A549 (cell line): ENCODE measurements around the gene GSAP. TPM values are rescaled to one million over a fixed set of nuclear protein-coding genes. Genes with fewer than 3 reads are reported as not detected.

ENCODE experiments used
- ATAC-seq, 2 experiments: fragments of 200-7000 bp in 1 of 2; fragments of >200 bp in 1 of 2; cut with Nextera tagmentation in 1 of 2; cut with Tn5 transposase in 1 of 2; 3 replicates each; pipeline versions ENCODE4 v1.8.0 to v1.9.1; 2018 to 2020; ENCODE audit warnings: mild to moderate bottlenecking in 1 of 2, moderate library complexity in 1 of 2
- CTCF ChIA-PET: fragments of 300-600 bp; sonication (Branson Sonifier 250); formaldehyde crosslinking; extraction: SDS; loops from one replicate; lab custom pipeline; 2021; ENCODE audit warnings: antibody characterized with exemption, inconsistent platforms; lab: Yijun Ruan, JAX
- POLR2A ChIA-PET: fragments of 350-600 bp; formaldehyde crosslinking; extraction: SDS; loops from one replicate; lab custom pipeline; 2021; ENCODE audit warnings: antibody characterized with exemption, inconsistent platforms; lab: Yijun Ruan, JAX
- DNase-seq, 2 experiments: peaks; one replicate each; pipeline versions ENCODE4 v3.0.0 to v3.0.0-alpha.2; 2011 to 2016; ENCODE audit warnings: low read depth in 1 of 2, low spot score in 1 of 2
- FAIRE-seq: peaks from 2 replicates; lab custom pipeline; 2011; peaks lifted over from hg19 to GRCh38; lab: Jason Lieb, UNC
- H3K27ac ChIP-seq, 2 experiments: fragments of >200 bp; sonication (Bioruptor Twin); formaldehyde crosslinking; 3 replicates each; pipeline ENCODE4 v1.5.1; 2016 to 2017
- H3K4me1 ChIP-seq: fragments of >200 bp; sonication (Bioruptor Twin); formaldehyde crosslinking; 3 replicates; pipeline ENCODE4 v1.6.1; 2016
- H3K4me2 ChIP-seq: fragments of >200 bp; sonication (Bioruptor Twin); formaldehyde crosslinking; 3 replicates; pipeline ENCODE4 v1.6.1; 2016
- H3K4me3 ChIP-seq: fragments of >200 bp; sonication (Bioruptor Twin); formaldehyde crosslinking; 3 replicates; pipeline ENCODE4 v1.5.1; 2016
- H3K9me3 ChIP-seq: fragments of >200 bp; sonication (Bioruptor Twin); formaldehyde crosslinking; 3 replicates; pipeline ENCODE4 v1.6.1; 2016
- BCL3 ChIP-seq: fragments of >200 bp; sonication (Bioruptor Twin); formaldehyde crosslinking; IDR thresholded peaks from 3 replicates; pipeline ENCODE4 v1.6.1; 2016
- CBX8 ChIP-seq: fragments of 200-600 bp; sonication (generic); IDR thresholded peaks from 2 replicates; pipeline ENCODE4 v1.6.1; 2016
- CEBPB ChIP-seq, 2 experiments: fragments of >200 bp in 1 of 2; sonication (Bioruptor Twin) in 1 of 2; formaldehyde crosslinking in 1 of 2; IDR thresholded peaks; 2 replicates each; pipeline ENCODE4 v1.6.1; 2012 to 2016
- EP300 ChIP-seq, 2 experiments: fragments of >200 bp; sonication (Bioruptor Twin); formaldehyde crosslinking; IDR thresholded peaks; 2 replicates in 1 of 2; 3 replicates in 1 of 2; pipeline ENCODE4 v1.6.1; 2016 to 2017
- HEYL ChIP-seq: fragments of 250-450 bp; sonication (Bioruptor Pico); IDR thresholded peaks from 2 replicates; pipeline ENCODE4 v1.8.0; 2021; ENCODE audit warnings: mild to moderate bottlenecking, moderate library complexity
- JUNB ChIP-seq: fragments of >200 bp; sonication (Bioruptor Twin); formaldehyde crosslinking; IDR thresholded peaks from 2 replicates; pipeline ENCODE4 v1.6.1; 2016
- KDM1A ChIP-seq: fragments of 200-600 bp; sonication (generic); IDR thresholded peaks from 2 replicates; pipeline ENCODE4 v1.6.1; 2016; ENCODE audit warnings: low read depth, mild to moderate bottlenecking
- MYC ChIP-seq: IDR thresholded peaks from 2 replicates; pipeline ENCODE4 v1.6.1; 2012; ENCODE audit warnings: mild to moderate bottlenecking, inconsistent platforms, low read length, improper control_type of control experiment, borderline replicate concordance
- NFE2L2 ChIP-seq: fragments of 150-350 bp; conservative IDR thresholded peaks from 2 replicates; pipeline ENCODE4 v1.6.1; 2014; ENCODE audit warnings: low read length
- NPAS2 ChIP-seq: fragments of 250-450 bp; sonication (Bioruptor Pico); IDR thresholded peaks from 2 replicates; pipeline ENCODE4 v1.8.0; 2022; ENCODE audit warnings: mild to moderate bottlenecking, moderate library complexity, borderline replicate concordance
- NR3C1 ChIP-seq: fragments of >200 bp; sonication (Bioruptor Twin); formaldehyde crosslinking; IDR thresholded peaks from 3 replicates; pipeline ENCODE4 v1.6.1; 2017
- POLR2AphosphoS2 ChIP-seq: conservative IDR thresholded peaks from 2 replicates; pipeline ENCODE4 v1.6.1; 2012; ENCODE audit warnings: low read length, improper control_type of control experiment, inconsistent platforms
- RAD21 ChIP-seq, 2 experiments: fragments of >200 bp in 1 of 2; sonication (Bioruptor Twin) in 1 of 2; formaldehyde crosslinking in 1 of 2; IDR thresholded peaks in 1 of 2; conservative IDR thresholded peaks in 1 of 2; 2 replicates in 1 of 2; 3 replicates in 1 of 2; pipeline ENCODE4 v1.6.1; 2012 to 2018; ENCODE audit warnings: inconsistent platforms in 1 of 2
- RFX5 ChIP-seq: fragments of 450-650 bp; IDR thresholded peaks from 2 replicates; pipeline ENCODE4 v1.7.1; 2014; ENCODE audit warnings: antibody characterized with exemption, mild to moderate bottlenecking, moderate library complexity
- ZC3H11A ChIP-seq: fragments of 450-650 bp; IDR thresholded peaks from 2 replicates; pipeline ENCODE4 v1.6.1; 2014; ENCODE audit warnings: antibody characterized with exemption, mild to moderate bottlenecking
- ZNF302 ChIP-seq: fragments of 250-450 bp; sonication (Bioruptor Pico); IDR thresholded peaks from 2 replicates; pipeline ENCODE4 v1.9.0; 2021; ENCODE audit warnings: inconsistent platforms, mild to moderate bottlenecking, moderate library complexity
- ZSCAN20 ChIP-seq: fragments of 250-450 bp; sonication (Bioruptor Pico); IDR thresholded peaks from 2 replicates; pipeline ENCODE4 v1.8.0; 2022; ENCODE audit warnings: mild to moderate bottlenecking, moderate library complexity
- WGBS: methylation state at CpG from one replicate; pipeline ENCODE4 v1.1.6; 2017; ENCODE audit errors: missing lambda C conversion rate; 5-methylcytosine and 5-hydroxymethylcytosine counted together
- polyA plus RNA-seq, 4 experiments: library from polyadenylated mRNA; depleted of rRNA in 3 of 4; stranded (reverse); fragments of >200 nt; fragmentation: RNase III in 1 of 4; extraction: RNeasy Plus Mini Kit Qiagen cat#74134 plus additional on column Dnase treatment in 1 of 4; gene quantifications; 2 replicates in 3 of 4; 3 replicates in 1 of 4; pipeline ENCODE4 v1.2.3, GENCODE V29; 2011 to 2017
- TF ChIP-seq, protein P1 (sequence below): fragments of >200 bp; sonication (Bioruptor Twin); formaldehyde crosslinking; IDR thresholded peaks from 3 replicates; pipeline ENCODE4 v1.5.1; 2016
- TF ChIP-seq, protein P2 (sequence below): fragments of 150-350 bp; IDR thresholded peaks from 2 replicates; pipeline ENCODE4 v1.6.1; 2014; ENCODE audit warnings: low read depth, mild to moderate bottlenecking, low read length

The GSAP gene
- polyA plus RNA-seq, 2 of the 4 experiments (the other 2 are of a cell fraction): 4.1 to 18.6 TPM

DNA sequence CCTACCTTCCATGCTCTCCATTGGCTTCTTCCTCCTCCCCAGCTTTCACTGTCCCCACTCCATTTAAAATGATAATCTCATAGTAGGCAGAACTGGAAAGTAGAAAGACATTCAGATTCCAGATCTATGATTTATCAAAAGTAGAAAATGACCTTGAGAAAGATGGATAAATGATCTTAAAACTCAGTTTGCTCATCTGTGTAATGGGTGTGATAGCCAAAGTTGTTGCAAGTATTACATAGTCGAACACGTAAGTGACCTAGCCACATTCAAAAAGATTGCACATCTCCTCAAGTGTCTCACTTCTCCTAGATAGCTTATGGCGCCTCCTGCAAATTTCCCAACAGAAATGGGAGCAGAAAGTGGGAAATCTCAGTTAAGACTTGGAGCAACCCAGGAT, 126.8 kb downstream of the GSAP start:
- FAIRE-seq (no peak), DNase-seq (no peak), ATAC-seq (no peak)
- 93% methylated on average over 3 of the region's 3 CpGs for WGBS
- 0 out of 3 replicates have a peak, but pooled peaks cover 8% of the 10 kb centered on the region for H3K9me3 ChIP-seq
- H3K4me2 ChIP-seq: no peak overlapping the region
- H3K4me3 ChIP-seq: no peak overlapping the region
- ChIA-PET POLR2A (no interaction called here), CTCF (interaction anchor here (1.3 kb wide), 1 partner anchor 42 kb away, joined by 6 read pairs; no protein-coding TSS in a partner anchor)
- no peak overlapping the region for H3K27ac ChIP-seq
- TF ChIP-seq EP300 (IDR thresholded peaks at IDR 0.05) (no peak), HEYL (no peak), NFE2L2 (no peak), RAD21 (conservative IDR thresholded peaks at IDR 0.05 in 1 of 2, IDR thresholded peaks at IDR 0.05 in 1 of 2) (no peak), BCL3 (no peak), CBX8 (no peak), RFX5 (no peak)
- TF ChIP-seq, protein P1, sequence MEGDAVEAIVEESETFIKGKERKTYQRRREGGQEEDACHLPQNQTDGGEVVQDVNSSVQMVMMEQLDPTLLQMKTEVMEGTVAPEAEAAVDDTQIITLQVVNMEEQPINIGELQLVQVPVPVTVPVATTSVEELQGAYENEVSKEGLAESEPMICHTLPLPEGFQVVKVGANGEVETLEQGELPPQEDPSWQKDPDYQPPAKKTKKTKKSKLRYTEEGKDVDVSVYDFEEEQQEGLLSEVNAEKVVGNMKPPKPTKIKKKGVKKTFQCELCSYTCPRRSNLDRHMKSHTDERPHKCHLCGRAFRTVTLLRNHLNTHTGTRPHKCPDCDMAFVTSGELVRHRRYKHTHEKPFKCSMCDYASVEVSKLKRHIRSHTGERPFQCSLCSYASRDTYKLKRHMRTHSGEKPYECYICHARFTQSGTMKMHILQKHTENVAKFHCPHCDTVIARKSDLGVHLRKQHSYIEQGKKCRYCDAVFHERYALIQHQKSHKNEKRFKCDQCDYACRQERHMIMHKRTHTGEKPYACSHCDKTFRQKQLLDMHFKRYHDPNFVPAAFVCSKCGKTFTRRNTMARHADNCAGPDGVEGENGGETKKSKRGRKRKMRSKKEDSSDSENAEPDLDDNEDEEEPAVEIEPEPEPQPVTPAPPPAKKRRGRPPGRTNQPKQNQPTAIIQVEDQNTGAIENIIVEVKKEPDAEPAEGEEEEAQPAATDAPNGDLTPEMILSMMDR: no peak
- TF ChIP-seq, protein P2, sequence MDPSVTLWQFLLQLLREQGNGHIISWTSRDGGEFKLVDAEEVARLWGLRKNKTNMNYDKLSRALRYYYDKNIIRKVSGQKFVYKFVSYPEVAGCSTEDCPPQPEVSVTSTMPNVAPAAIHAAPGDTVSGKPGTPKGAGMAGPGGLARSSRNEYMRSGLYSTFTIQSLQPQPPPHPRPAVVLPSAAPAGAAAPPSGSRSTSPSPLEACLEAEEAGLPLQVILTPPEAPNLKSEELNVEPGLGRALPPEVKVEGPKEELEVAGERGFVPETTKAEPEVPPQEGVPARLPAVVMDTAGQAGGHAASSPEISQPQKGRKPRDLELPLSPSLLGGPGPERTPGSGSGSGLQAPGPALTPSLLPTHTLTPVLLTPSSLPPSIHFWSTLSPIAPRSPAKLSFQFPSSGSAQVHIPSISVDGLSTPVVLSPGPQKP: no peak
- no peaks in the 10 kb centered on the region for H3K4me1 ChIP-seq

GRCh38 chr7:77288676-77289320, 127.4 kb downstream of the GSAP start:
- Histone ChIP-seq H3K27ac (no peak overlapping the region), H3K4me1 (no peaks in the 10 kb centered on the region), H3K9me3 (0 out of 3 replicates have a peak, but pooled peaks cover 8% of the 10 kb centered on the region), H3K4me3 (no peak overlapping the region), H3K4me2 (no peak overlapping the region)
- TF ChIP-seq MYC (no peak), JUNB (no peak), POLR2AphosphoS2 (no peak), CBX8 (no peak), ZSCAN20 (CRISPR knock-in tag) (no peak), ZNF302 (CRISPR knock-in tag) (no peak), ZC3H11A (no peak), NPAS2 (CRISPR knock-in tag) (no peak)
- 71% methylated on average over 7 of the region's 7 CpGs for WGBS
- ChIA-PET CTCF (interaction anchor here (1.3 kb wide), 1 partner anchor 43 kb away, joined by 6 read pairs; no protein-coding TSS in a partner anchor), POLR2A (no interaction called here)
- ATAC-seq: no peak
- no peak for FAIRE-seq
- DNase-seq: no peak

DNA sequence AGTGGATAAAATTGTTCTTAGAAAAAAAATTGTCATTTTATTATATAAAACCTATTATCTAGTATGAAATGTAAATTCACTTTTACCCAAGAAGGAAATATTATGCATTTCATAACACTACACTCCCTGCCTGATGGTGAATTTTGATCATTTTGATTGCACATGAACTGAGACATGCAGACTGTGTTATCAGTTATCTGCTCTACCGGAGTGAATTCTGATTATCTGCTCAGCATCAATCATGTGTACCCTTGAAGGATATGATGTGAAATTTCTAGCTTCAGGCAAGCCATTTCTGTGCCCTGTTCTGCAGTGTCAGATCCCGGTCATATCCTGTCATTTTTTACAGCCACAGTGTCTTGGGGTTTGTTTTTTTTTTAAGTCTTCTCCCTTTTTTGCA, 131.5 kb downstream of the GSAP start:
- TF ChIP-seq KDM1A (no peak), NR3C1 (no peak), CEBPB (IDR thresholded peaks at IDR 0.05) (no peak)
- H3K4me2 ChIP-seq: no peak overlapping the region
- ATAC-seq (no peak), FAIRE-seq (no peak), DNase-seq (no peak)
- no peak overlapping the region for H3K4me3 ChIP-seq
- H3K9me3 ChIP-seq: 0 out of 3 replicates have a peak, but pooled peaks cover 8% of the 10 kb centered on the region
- WGBS: 83% methylated on average over 2 of the region's 2 CpGs
- no peaks in the 10 kb centered on the region for H3K4me1 ChIP-seq
- no peak overlapping the region for H3K27ac ChIP-seq
- ChIA-PET POLR2A (no interaction called here), CTCF (no interaction called here)
